Tibial nerve (tissue), 4 donors: ENCODE results near the gene SNX21. TPM values are rescaled to one million over a fixed set of nuclear protein-coding genes. Genes with fewer than 3 reads are reported as not detected.

Source experiments
- DNase-seq, 2 donors: peaks; one replicate each; pipeline ENCODE4 v3.0.0-alpha.2; 2019; ENCODE audit warnings: low spot score in 2 of 2
- H3K27ac ChIP-seq, 4 donors: fragments of 200-600 bp; sonication (generic) in 3 of 4; one replicate each; pipeline ENCODE4 v1.5.1; 2017 to 2019; ENCODE audit warnings: mild to moderate bottlenecking in 1 of 4
- H3K27me3 ChIP-seq, 2 donors: fragments of 200-600 bp; sonication (generic) in 1 of 2; one replicate each; pipeline versions ENCODE4 v1.5.1 to v1.6.0; 2017 to 2019
- H3K36me3 ChIP-seq, 3 donors: fragments of 200-600 bp; sonication (generic); one replicate each; pipeline ENCODE4 v1.5.1; 2018 to 2019
- H3K4me1 ChIP-seq, 4 donors: fragments of 200-600 bp; sonication (generic) in 3 of 4; one replicate each; pipeline ENCODE4 v1.5.1; 2017 to 2019
- H3K4me3 ChIP-seq, 4 donors: fragments of 200-600 bp; sonication (generic) in 3 of 4; one replicate each; pipeline ENCODE4 v1.5.1; 2017 to 2019; ENCODE audit warnings: mild to moderate bottlenecking in 1 of 4, moderate library complexity in 1 of 4
- H3K9me3 ChIP-seq, 4 donors: fragments of 200-600 bp; sonication (generic) in 3 of 4; one replicate each; pipeline ENCODE4 v1.5.1; 2017 to 2019
- CTCF ChIP-seq, 5 experiments: fragments of 200-600 bp in 3 of 5; fragments of 450-650 bp in 2 of 5; sonication (generic) in 3 of 5; IDR thresholded peaks; one replicate each; pipeline ENCODE4 v1.5.1; 2016 to 2019; ENCODE audit warnings: antibody characterized with exemption in 5 of 5, mild to moderate bottlenecking in 3 of 5, moderate library complexity in 2 of 5
- EP300 ChIP-seq, 2 donors: sonication (generic); formaldehyde crosslinking; IDR thresholded peaks; one replicate each; pipeline ENCODE4 v1.6.1; 2017; ENCODE audit warnings: antibody characterized with exemption in 2 of 2, mild to moderate bottlenecking in 1 of 2
- POLR2A ChIP-seq, 2 donors: fragments of 450-650 bp; IDR thresholded peaks; one replicate each; pipeline ENCODE4 v1.6.1; 2017; ENCODE audit warnings: antibody characterized with exemption in 2 of 2, mild to moderate bottlenecking in 2 of 2, moderate library complexity in 2 of 2
- WGBS, 2 donors: methylation state at CpG; one replicate each; pipeline ENCODE4 v1.1.5; 2018; 5-methylcytosine and 5-hydroxymethylcytosine counted together
- total RNA-seq, 4 donors: library from RNA; depleted of rRNA; stranded (reverse); fragments of >200 nt; gene quantifications; one replicate each; pipeline ENCODE4 v1.1.0, GENCODE V29; 2016

SNX21 gene
- total RNA-seq, 4 donors from 2014 or later, result 177 to 389 (median 240) TPM

GRCh38 chr20:45798935-45799642 lies 34.5 kb upstream of the SNX21 start:
- Histone ChIP-seq H3K27me3 (no peaks in the 10 kb centered on the region), H3K4me3 (no peak overlapping the region), H3K36me3 (peaks cover 0 to 74% (median 22%) of the 10 kb centered on the region in 3 donors), H3K27ac (peak overlapping the region in 1 of 4 donors; percentile 41), H3K9me3 (no peaks in the 10 kb centered on the region), H3K4me1 (peaks cover 0 to 10% (median 0%) of the 10 kb centered on the region in 4 donors)
- 24 to 34% methylated on average over 4 of the region's 4 CpGs for WGBS, 2 donors
- peak; percentile 33 to 85 for DNase-seq
- TF ChIP-seq POLR2A (IDR thresholded peaks at IDR 0.05), result no peak
- peak; percentile 50 to 70 (median 59) for TF ChIP-seq CTCF (IDR thresholded peaks at IDR 0.05)

DNA sequence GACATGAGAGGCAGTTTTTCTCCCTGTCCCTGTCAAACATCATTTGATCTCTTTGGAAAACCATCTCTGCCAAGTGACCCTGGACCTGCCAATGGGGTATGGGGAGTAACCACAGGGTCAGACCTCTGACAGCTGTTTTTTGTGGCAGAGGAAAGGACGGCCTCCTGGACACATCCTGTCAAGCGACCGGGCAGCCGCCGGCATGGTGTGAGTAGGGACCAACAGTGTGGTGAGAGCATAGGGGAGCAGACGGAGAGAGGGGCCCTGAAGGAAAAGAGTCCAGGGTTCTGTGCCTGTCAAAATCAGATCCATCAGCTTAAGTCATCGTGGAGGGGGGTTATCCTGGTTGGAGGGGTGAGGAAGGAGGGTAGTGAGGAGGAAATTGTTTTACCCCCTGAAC lies 31.7 kb upstream of the SNX21 start:
- Histone ChIP-seq H3K4me3 (no peak overlapping the region), H3K4me1 (peaks cover 0 to 10% (median 0%) of the 10 kb centered on the region in 4 donors), H3K9me3 (no peaks in the 10 kb centered on the region), H3K27me3 (no peaks in the 10 kb centered on the region), H3K36me3 (peaks cover 0 to 74% (median 13%) of the 10 kb centered on the region in 3 donors), H3K27ac (no peak overlapping the region)
- TF ChIP-seq POLR2A (IDR thresholded peaks at IDR 0.05), result no peak
- TF ChIP-seq CTCF (IDR thresholded peaks at IDR 0.05), result no peak
- TF ChIP-seq EP300 (IDR thresholded peaks at IDR 0.05), result no peak
- WGBS, 2 donors, result 88 to 89% methylated on average over 7 of the region's 7 CpGs
- no peak for DNase-seq

- no peak for DNase-seq
- Histone ChIP-seq H3K27me3 (no peaks in the 10 kb centered on the region), H3K4me3 (no peak overlapping the region), H3K36me3 (peaks cover 0 to 62% (median 21%) of the 10 kb centered on the region in 3 donors), H3K4me1 (peaks cover 0 to 17% (median 6%) of the 10 kb centered on the region in 4 donors), H3K9me3 (no peaks in the 10 kb centered on the region), H3K27ac (no peak overlapping the region)
- TF ChIP-seq POLR2A (IDR thresholded peaks at IDR 0.05) (no peak), CTCF (IDR thresholded peaks at IDR 0.05) (no peak), EP300 (IDR thresholded peaks at IDR 0.05) (no peak)
- 92% methylated on average over 8 of the region's 8 CpGs for WGBS, 2 donors
These were observed 23.2 kb upstream of the SNX21 start for GRCh38 chr20:45810191-45810970.

GRCh38 chr20:45812157-45813005 lies 21.2 kb upstream of the SNX21 start, which contains the start of gene UBE2C:
TSS of gene UBE2C (plus strand) at chr20:45812644. CDS start at chr20:45812696, 52 bp downstream.
- Histone ChIP-seq H3K4me3 (peak within 1 kb of the TSS; percentile 31 to 71 (median 59)), H3K9me3 (no peaks in the 10 kb centered on the region), H3K27ac (peak within 1 kb of the TSS in 2 of 4 donors; percentile 58 to 67), H3K36me3 (peaks cover 0 to 42% (median 16%) of the 10 kb centered on the region in 3 donors), H3K4me1 (peaks cover 0 to 22% (median 6%) of the 10 kb centered on the region in 4 donors), H3K27me3 (no peaks in the 10 kb centered on the region)
- 1% methylated on average over 45 to 64 of the region's 65 CpGs for WGBS, 2 donors
- peak; percentile 95 to 98 for DNase-seq
- TF ChIP-seq CTCF (IDR thresholded peaks at IDR 0.05), result peak in 2 of 5 experiments; percentile 0 to 45
- peak in 1 of 2 donors; percentile 18 for TF ChIP-seq POLR2A (IDR thresholded peaks at IDR 0.05)
- peak in 1 of 2 donors; percentile 65 for TF ChIP-seq EP300 (IDR thresholded peaks at IDR 0.05)
